Measurements from ENCODE around the gene CDC42EP3. TPM values are rescaled to one million over a fixed set of nuclear protein-coding genes. Genes with fewer than 3 reads are reported as not detected.

The CDC42EP3 gene, protein sequence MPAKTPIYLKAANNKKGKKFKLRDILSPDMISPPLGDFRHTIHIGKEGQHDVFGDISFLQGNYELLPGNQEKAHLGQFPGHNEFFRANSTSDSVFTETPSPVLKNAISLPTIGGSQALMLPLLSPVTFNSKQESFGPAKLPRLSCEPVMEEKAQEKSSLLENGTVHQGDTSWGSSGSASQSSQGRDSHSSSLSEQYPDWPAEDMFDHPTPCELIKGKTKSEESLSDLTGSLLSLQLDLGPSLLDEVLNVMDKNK
- 18.5 to 24.3 TPM (median 21.2 TPM) in 5 replicates for total RNA-seq (2022; extraction: Qiagen RNA extraction; ENCODE audit: low read depth)

DNA sequence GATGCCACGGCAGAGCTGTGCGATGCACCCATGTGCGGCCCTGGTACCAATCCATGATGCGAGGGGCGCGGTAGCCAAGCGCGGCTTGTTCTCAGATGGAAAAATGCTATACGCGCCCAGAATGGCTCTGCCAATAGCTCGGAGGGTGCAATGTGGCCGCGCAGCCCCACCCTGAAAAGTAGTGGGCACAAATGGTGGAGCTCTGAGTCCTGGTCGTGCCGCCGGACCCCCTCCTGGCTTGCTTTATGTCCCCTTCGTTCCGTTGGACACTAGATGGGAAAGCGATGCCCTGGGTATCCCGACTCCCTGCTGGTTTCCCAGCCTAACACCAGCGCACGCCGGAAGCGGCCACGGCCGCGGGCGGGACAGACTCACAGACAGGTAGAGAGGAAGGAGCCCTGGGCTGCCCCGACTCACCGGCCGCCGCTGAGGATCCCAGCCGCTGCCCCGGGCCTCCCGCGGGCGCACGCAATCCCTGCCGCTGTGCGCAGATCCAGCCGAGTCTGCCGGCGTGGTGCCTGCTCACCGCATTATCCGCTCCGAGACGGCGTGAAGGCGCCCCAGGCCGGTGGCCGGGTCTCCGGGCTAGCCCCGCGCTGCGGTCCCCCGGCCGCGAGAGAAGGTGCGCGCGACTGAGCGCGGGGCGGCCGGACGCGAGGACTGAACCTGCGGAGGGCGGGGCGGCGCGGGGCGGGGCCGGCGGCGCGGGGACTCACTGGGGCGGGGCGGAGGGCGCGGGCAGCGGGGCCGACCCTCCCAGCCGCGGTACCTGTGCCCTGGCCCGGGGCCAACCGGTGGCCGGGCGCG lies at the start of gene CDC42EP3:
TSS of gene CDC42EP3 (minus strand) at position 634 of the 807 bp plus-strand sequence. CDS start 25,055 bp downstream, outside the sequence.

